Epithelial cell of proximal tubule (primary cell): ENCODE measurements around the gene LRP2. TPM values are rescaled to one million over a fixed set of nuclear protein-coding genes. Genes with fewer than 3 reads are reported as not detected.

Source experiments
- DNase-seq: peaks from one replicate; pipeline ENCODE4 v3.0.0-alpha.2; 2011; ENCODE audit warnings: low read depth
- H3K4me3 ChIP-seq: 2 replicates; pipeline ENCODE4 v1.5.1; 2011; ENCODE audit warnings: low read depth, mild to moderate bottlenecking, low read length
- total RNA-seq: library from RNA; depleted of rRNA; stranded (reverse); fragments of >200 nt; gene quantifications from 2 replicates; pipeline ENCODE4 v1.2.3, GENCODE V29; 2015
- TF ChIP-seq, protein P1 (sequence below): conservative IDR thresholded peaks from 2 replicates; pipeline ENCODE4 v1.5.1; 2012; ENCODE audit warnings: low read depth, mild to moderate bottlenecking, low read length

LRP2 gene
- total RNA-seq, 1 donor from 2014 or later: 0.17 TPM

DNA sequence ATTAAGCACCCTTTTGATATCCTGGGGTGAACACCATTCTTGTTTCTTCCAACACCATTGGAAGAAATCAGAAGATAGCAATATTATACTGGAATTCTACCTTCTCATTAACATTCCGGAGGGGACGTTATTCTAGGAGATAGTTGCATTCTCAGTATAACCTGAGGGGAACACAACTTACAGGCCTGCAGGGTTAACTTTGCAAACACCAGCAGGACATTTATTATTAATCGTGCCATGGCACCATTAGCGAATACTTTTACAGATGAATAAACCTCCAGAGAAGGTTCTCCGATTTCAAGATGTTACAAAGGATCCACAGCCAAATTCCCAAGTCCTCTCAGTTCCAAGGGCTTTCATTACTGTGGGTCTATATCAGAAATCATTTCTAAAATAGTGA, 184.0 kb downstream of the LRP2 start:
- TF ChIP-seq, protein P1, sequence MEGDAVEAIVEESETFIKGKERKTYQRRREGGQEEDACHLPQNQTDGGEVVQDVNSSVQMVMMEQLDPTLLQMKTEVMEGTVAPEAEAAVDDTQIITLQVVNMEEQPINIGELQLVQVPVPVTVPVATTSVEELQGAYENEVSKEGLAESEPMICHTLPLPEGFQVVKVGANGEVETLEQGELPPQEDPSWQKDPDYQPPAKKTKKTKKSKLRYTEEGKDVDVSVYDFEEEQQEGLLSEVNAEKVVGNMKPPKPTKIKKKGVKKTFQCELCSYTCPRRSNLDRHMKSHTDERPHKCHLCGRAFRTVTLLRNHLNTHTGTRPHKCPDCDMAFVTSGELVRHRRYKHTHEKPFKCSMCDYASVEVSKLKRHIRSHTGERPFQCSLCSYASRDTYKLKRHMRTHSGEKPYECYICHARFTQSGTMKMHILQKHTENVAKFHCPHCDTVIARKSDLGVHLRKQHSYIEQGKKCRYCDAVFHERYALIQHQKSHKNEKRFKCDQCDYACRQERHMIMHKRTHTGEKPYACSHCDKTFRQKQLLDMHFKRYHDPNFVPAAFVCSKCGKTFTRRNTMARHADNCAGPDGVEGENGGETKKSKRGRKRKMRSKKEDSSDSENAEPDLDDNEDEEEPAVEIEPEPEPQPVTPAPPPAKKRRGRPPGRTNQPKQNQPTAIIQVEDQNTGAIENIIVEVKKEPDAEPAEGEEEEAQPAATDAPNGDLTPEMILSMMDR: no peak
- DNase-seq: no peak
- H3K4me3 ChIP-seq: no peak overlapping the region

DNA sequence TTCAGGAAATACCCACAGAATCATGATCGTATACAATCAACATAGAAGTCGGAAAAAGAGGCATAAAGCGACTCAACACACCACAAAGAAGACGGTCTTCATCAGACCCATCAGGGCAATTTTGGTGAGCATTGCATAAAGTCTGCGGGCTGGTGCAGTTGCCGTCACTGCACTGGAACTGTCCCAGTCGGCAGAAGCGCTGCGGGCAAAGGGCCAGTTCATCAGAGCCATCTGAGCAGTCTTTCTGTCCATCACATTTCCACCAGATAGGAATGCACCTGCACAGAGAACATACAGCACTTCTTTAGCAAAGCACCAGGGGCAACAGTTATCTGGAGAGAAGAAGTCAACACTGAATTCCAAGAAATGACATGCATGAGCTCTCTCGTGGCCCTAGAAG, 187.2 kb downstream of the LRP2 start:
- no peak for DNase-seq
- no peak overlapping the region for H3K4me3 ChIP-seq
- TF ChIP-seq, protein P1: no peak

DNA sequence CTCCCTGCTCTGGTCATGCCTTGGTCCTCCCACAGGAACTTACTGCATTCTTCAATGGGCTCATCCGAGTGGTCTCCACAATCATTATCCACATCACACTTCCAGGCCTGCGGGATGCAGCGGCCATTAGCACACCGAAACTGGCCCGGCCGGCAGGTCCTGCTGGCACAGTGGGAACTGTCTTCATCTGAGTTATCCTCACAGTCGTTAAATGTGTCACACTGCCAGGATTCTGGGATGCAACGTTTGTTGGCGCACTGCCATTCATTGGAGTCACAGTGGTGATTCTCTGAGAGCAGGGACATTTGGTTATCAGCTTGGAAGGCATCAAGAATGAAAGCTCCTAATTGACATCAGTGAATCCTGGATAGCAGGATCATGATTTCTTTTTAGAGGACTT, 188.5 kb downstream of the LRP2 start:
- H3K4me3 ChIP-seq: no peak overlapping the region
- TF ChIP-seq, protein P1: no peak
- no peak for DNase-seq

DNA sequence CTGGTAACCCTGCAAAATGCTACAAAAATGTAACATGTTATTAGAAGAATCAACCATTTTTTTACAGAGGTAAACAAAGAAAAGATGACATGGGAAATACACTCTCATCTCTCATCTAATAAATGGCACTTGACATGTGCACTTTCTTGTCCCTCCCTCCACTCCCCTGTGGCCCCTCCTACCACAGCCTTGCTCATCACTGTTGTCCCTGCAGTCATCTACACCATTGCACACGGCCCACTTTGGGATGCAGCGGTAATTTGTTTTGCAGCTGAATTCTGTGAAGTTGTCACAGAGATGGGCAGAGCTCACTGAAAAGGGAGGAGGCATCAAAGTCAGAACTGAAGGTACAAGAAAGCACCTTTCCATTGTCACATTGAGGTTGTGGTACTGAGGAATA, 189.4 kb downstream of the LRP2 start:
- DNase-seq: no peak
- no peak overlapping the region for H3K4me3 ChIP-seq
- TF ChIP-seq, protein P1: no peak

DNA sequence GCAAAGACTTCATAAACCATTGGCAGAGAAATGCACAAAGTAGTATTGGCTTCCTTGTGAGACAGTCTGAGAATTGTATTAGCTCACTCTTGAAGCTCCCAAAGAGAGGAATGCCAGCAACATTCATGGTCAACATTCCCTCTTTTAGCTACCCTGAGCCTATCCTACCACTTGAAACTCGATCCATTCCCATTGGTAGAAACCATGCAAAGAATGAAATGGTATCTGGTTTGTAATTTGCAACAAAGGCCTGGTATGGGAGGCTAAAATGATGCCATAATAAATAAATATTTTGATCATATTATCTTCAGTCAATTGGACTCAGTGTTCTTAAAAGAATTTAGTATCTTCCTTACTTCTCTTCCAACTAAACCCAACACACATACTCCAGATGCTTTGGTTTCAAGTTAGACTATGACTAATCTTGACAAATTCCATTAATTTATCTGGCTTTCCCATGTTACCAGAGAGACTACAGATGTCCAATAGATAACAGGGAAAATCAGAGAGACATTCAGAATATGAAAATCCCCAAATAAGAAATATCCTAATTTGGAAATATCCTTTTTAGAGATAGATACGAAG, 190.1 kb downstream of the LRP2 start:
- no peak overlapping the region for H3K4me3 ChIP-seq
- DNase-seq: no peak
- TF ChIP-seq, protein P1: no peak

DNA sequence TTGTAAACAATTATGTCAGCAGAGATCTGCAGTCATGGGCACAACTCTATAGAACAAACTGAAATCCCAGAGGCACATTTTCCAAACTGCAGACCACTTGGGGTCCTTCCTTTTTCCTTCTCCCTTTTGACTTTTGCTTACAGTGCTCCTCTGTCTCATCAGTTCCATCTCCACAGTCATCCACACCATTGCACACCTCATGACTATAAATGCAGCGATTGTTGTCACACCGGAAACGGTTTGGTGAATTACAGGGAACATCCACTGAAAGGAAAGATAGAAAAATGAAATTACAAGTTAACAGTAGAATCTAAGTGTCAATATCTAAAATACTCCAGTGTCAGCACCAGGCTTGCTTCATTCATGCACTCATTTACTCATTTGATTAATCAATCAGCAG, 196.5 kb downstream of the LRP2 start:
- no peak overlapping the region for H3K4me3 ChIP-seq
- no peak for DNase-seq
- TF ChIP-seq, protein P1: no peak

DNA sequence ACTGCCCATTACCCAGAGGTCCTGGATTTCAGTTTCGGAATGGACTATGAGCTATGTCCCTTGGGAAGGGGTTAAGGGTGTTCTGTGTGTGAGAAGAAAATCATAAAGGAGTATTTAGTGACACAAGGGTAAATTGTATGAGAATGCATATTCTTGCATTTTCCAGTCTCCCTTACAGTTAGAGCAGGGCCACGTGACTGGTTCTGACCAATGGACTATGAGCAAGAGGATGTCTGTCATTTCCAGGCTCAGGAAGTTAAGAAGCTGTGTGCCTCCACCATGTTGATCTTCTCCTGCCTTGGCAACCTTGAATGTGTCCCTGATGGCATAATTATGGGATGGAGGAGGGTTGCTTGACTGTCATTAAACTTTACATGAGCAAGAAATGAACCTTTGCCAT, 198.0 kb downstream of the LRP2 start:
- no peak for DNase-seq

More for the DNA sequence above, 198.0 kb downstream of the LRP2 start:
- H3K4me3 ChIP-seq: no peak overlapping the region
- TF ChIP-seq, protein P1: no peak
